Measurements from ENCODE around the gene GRM1. TPM values are rescaled to one million over a fixed set of nuclear protein-coding genes. Genes with fewer than 3 reads are reported as not detected.

Gene GRM1
- total RNA-seq, 6 experiments from 2014 or later = not detected

GRCh38 chr6:146133866-146134265 is 105.0 kb downstream of the GRM1 start:
- Mint-ChIP-seq H3K27me3 (ENCODE audit: insufficient read depth) (no peaks in the 10 kb centered on the region), H3K4me1 (ENCODE audit: low read depth) (no peaks in the 10 kb centered on the region), H3K4me3 (no peak overlapping the region), H3K36me3 (ENCODE audit: low read depth) (no peaks in the 10 kb centered on the region), H3K9me3 (peaks cover 13% of the 10 kb centered on the region), H3K27ac (no peak overlapping the region)
- DNase-seq = no peak
- TF ChIP-seq, protein P1, sequence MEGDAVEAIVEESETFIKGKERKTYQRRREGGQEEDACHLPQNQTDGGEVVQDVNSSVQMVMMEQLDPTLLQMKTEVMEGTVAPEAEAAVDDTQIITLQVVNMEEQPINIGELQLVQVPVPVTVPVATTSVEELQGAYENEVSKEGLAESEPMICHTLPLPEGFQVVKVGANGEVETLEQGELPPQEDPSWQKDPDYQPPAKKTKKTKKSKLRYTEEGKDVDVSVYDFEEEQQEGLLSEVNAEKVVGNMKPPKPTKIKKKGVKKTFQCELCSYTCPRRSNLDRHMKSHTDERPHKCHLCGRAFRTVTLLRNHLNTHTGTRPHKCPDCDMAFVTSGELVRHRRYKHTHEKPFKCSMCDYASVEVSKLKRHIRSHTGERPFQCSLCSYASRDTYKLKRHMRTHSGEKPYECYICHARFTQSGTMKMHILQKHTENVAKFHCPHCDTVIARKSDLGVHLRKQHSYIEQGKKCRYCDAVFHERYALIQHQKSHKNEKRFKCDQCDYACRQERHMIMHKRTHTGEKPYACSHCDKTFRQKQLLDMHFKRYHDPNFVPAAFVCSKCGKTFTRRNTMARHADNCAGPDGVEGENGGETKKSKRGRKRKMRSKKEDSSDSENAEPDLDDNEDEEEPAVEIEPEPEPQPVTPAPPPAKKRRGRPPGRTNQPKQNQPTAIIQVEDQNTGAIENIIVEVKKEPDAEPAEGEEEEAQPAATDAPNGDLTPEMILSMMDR (IDR thresholded peaks at IDR 0.05) = no peak

- Mint-ChIP-seq H3K27ac (no peak overlapping the region), H3K9me3 (peaks cover 13% of the 10 kb centered on the region), H3K27me3 (ENCODE audit: insufficient read depth) (no peaks in the 10 kb centered on the region), H3K4me1 (ENCODE audit: low read depth) (no peaks in the 10 kb centered on the region), H3K4me3 (no peak overlapping the region), H3K36me3 (ENCODE audit: low read depth) (no peaks in the 10 kb centered on the region)
- DNase-seq = no peak
- TF ChIP-seq, protein P1 (IDR thresholded peaks at IDR 0.05) = no peak
Measured at GRCh38 chr6:146135167-146135566, 106.3 kb downstream of the GRM1 start.

GRCh38 chr6:146146836-146147235 is 118.0 kb downstream of the GRM1 start:
- no peaks in the 10 kb centered on the region for H3K27me3 Mint-ChIP-seq (ENCODE audit: insufficient read depth)
- TF ChIP-seq, protein P1 (IDR thresholded peaks at IDR 0.05) = no peak
- H3K4me1 Mint-ChIP-seq (ENCODE audit: low read depth) = no peaks in the 10 kb centered on the region
- peaks cover 29% of the 10 kb centered on the region for H3K9me3 Mint-ChIP-seq
- H3K27ac Mint-ChIP-seq = no peak overlapping the region
- H3K4me3 Mint-ChIP-seq = no peak overlapping the region
- H3K36me3 Mint-ChIP-seq (ENCODE audit: low read depth) = no peaks in the 10 kb centered on the region
- DNase-seq = no peak

- no peaks in the 10 kb centered on the region for H3K36me3 Mint-ChIP-seq (ENCODE audit: low read depth)
Measured at GRCh38 chr6:146149770-146150169, 120.9 kb downstream of the GRM1 start.

DNA sequence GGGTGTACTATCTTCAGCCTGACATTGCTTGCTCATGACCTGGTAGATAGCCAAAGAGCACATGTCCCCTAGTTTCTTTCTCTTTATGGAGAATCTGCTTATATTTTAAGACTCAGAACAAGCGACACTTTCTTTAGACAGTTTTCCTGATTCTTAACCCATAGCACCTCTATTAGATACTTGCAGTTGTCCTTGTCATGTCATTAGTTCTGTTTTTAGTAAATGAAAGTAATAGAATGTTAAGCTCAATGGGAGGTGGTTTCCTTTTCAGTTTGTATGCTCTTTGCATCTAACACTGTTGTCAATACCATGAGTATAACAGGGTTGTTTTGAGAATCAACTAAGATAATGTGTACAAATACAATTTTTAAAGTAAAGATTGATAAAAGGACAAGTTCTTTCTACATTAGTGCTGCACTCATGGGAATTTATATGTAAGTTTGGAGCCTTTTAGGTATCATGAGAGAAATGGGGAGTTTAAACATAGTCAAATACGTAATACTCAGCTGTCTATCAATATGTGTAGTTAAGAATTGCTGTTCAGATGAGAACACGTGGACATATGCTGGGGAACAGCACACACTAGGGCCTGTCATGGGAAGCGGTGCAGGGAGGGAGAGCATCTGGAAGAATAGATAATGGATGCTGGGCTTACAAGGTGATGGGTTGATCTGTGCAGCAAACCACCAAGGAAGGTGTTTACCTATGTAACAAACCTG is 124.3 kb downstream of the GRM1 start:
- no peak overlapping the region for H3K27ac Mint-ChIP-seq
- no peak overlapping the region for H3K4me3 Mint-ChIP-seq
- no peaks in the 10 kb centered on the region for H3K36me3 Mint-ChIP-seq (ENCODE audit: low read depth)
- H3K4me1 Mint-ChIP-seq (ENCODE audit: low read depth) = no peaks in the 10 kb centered on the region
- peaks cover 12% of the 10 kb centered on the region for H3K9me3 Mint-ChIP-seq
- DNase-seq = no peak
- TF ChIP-seq, protein P1 (IDR thresholded peaks at IDR 0.05) = no peak
- no peaks in the 10 kb centered on the region; the same call in 1 of the 2 replicates for H3K27me3 Mint-ChIP-seq (ENCODE audit: insufficient read depth)

More at GRCh38 chr6:146149770-146150169, 120.9 kb downstream of the GRM1 start:
- TF ChIP-seq, protein P1 (IDR thresholded peaks at IDR 0.05) = no peak
- Mint-ChIP-seq H3K27me3 (ENCODE audit: insufficient read depth) (no peaks in the 10 kb centered on the region; the same call in 1 of the 2 replicates), H3K27ac (no peak overlapping the region), H3K4me3 (no peak overlapping the region), H3K4me1 (ENCODE audit: low read depth) (no peaks in the 10 kb centered on the region), H3K9me3 (peaks cover 25% of the 10 kb centered on the region)
- DNase-seq = no peak

Data from HFFc6 (cell line).